Measurements from ENCODE around the gene CDK5. TPM values are rescaled to one million over a fixed set of nuclear protein-coding genes. Genes with fewer than 3 reads are reported as not detected.
A peak's percentile ranks its signal among the peaks of the same experiment; 100 is the strongest.

Gene CDK5
- total and polyA plus RNA-seq, 9 of the 15 experiments (the other 6 are each of a cell fraction or from before 2014, with no cell fraction given), result 3.2 to 38.0 (median 27.5) TPM

- TF ChIP-seq SNRNP70 (optimal IDR thresholded peaks at IDR 0.05; ENCODE audit: low read depth, low read length) (no peak), CBX3 (IDR thresholded peaks at IDR 0.05; ENCODE audit: borderline replicate concordance in 1 of 2, low read length in 2 of 2) (peak in 1 of 2 experiments; percentile 52; a peak in 1 of 3 replicates), MCM7 (IDR thresholded peaks at IDR 0.05) (no peak), POLR2A (conservative IDR thresholded peaks at IDR 0.05) (peak; percentile 73), ATF7 (IDR thresholded peaks at IDR 0.05) (0 out of 2 replicates have a peak, but pooled peaks have one; percentile 22), PHB (CRISPR knock-in tag; IDR thresholded peaks at IDR 0.05) (no peak), GTF2A2 (tag; IDR thresholded peaks at IDR 0.05) (no peak), RBM25 (IDR thresholded peaks at IDR 0.05; ENCODE audit: low read depth, low read length, severe bottlenecking) (no peak), GTF2E2 (tag; IDR thresholded peaks at IDR 0.05) (no peak), HEY1 (CRISPR knock-in tag; IDR thresholded peaks at IDR 0.05; ENCODE audit: borderline replicate concordance) (no peak), NBN (IDR thresholded peaks at IDR 0.05; ENCODE audit: low read depth) (peak; percentile 48; the same call in 1 of the 2 replicates), ZNF589 (CRISPR knock-in tag; IDR thresholded peaks at IDR 0.05; ENCODE audit: low read depth) (peak; percentile 73; the same call in 1 of the 2 replicates), EHMT2 (IDR thresholded peaks at IDR 0.05) (no peak), SAP30 (IDR thresholded peaks at IDR 0.05; ENCODE audit: borderline replicate concordance, insufficient read depth, low read depth, low read length, poor library complexity, severe bottlenecking) (peak; percentile 74), SMAD3 (CRISPR knock-in tag; conservative IDR thresholded peaks at IDR 0.05) (no peak), HMBOX1 (IDR thresholded peaks at IDR 0.05) (no peak; the same call in 1 of the 2 replicates), FOXK1 (CRISPR knock-in tag; IDR thresholded peaks at IDR 0.05; ENCODE audit: borderline replicate concordance) (no peak), ZBED1 (IDR thresholded peaks at IDR 0.05) (no peak), MED1 (CRISPR knock-in tag; IDR thresholded peaks at IDR 0.05; ENCODE audit: borderline replicate concordance) (no peak), SUPT5H (IDR thresholded peaks at IDR 0.05) (peak; percentile 68), XRCC5 (IDR thresholded peaks at IDR 0.05; ENCODE audit: low read depth, low read length) (0 out of 2 replicates have a peak, but pooled peaks have one; percentile 33)
- TF ChIP-seq, protein P1, sequence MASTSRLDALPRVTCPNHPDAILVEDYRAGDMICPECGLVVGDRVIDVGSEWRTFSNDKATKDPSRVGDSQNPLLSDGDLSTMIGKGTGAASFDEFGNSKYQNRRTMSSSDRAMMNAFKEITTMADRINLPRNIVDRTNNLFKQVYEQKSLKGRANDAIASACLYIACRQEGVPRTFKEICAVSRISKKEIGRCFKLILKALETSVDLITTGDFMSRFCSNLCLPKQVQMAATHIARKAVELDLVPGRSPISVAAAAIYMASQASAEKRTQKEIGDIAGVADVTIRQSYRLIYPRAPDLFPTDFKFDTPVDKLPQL (IDR thresholded peaks at IDR 0.05; ENCODE audit: extremely low read depth, insufficient read length), result no peak
- TF ChIP-seq, protein P2, sequence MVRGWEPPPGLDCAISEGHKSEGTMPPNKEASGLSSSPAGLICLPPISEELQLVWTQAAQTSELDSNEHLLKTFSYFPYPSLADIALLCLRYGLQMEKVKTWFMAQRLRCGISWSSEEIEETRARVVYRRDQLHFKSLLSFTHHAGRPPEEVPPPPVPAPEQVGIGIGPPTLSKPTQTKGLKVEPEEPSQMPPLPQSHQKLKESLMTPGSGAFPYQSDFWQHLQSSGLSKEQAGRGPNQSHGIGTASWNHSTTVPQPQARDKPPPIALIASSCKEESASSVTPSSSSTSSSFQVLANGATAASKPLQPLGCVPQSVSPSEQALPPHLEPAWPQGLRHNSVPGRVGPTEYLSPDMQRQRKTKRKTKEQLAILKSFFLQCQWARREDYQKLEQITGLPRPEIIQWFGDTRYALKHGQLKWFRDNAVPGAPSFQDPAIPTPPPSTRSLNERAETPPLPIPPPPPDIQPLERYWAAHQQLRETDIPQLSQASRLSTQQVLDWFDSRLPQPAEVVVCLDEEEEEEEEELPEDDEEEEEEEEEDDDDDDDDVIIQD (CRISPR knock-in tag; IDR thresholded peaks at IDR 0.05), result no peak
- TF ChIP-seq, protein P3, sequence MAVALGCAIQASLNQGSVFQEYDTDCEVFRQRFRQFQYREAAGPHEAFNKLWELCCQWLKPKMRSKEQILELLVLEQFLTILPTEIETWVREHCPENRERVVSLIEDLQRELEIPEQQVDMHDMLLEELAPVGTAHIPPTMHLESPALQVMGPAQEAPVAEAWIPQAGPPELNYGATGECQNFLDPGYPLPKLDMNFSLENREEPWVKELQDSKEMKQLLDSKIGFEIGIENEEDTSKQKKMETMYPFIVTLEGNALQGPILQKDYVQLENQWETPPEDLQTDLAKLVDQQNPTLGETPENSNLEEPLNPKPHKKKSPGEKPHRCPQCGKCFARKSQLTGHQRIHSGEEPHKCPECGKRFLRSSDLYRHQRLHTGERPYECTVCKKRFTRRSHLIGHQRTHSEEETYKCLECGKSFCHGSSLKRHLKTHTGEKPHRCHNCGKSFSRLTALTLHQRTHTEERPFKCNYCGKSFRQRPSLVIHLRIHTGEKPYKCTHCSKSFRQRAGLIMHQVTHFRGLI (CRISPR knock-in tag; IDR thresholded peaks at IDR 0.05), result 0 out of 2 replicates have a peak, but pooled peaks have one; percentile 23
Observed at GRCh38 chr7:151010307-151011096, 47.2 kb downstream of the CDK5 start (continued).

Measured in K562 (cell line).